Stomach smooth muscle (tissue), 2 donors: ENCODE data around the gene MAP3K2.
"Not testable (repeated sequence)": the region's sequence is repeated elsewhere in the genome, so short reads cannot be mapped to it uniquely, and the experiment has no call there.

ENCODE experiments used
- H3K27ac ChIP-seq: one replicate; pipeline ENCODE4 v1.7.0; 2013; ENCODE audit warnings: mild to moderate bottlenecking, low read length, inconsistent platforms
- H3K27me3 ChIP-seq, 2 donors: one replicate each; pipeline ENCODE4 v1.7.0; 2013; ENCODE audit warnings: low read length in 2 of 2; ENCODE audit not compliant: insufficient read depth in 2 of 2, control insufficient read depth in 1 of 2
- H3K36me3 ChIP-seq, 2 donors: one replicate each; pipeline ENCODE4 v1.7.0; 2013; ENCODE audit warnings: low read length in 2 of 2; ENCODE audit not compliant: control insufficient read depth in 2 of 2, insufficient read depth in 2 of 2
- H3K4me1 ChIP-seq: one replicate; pipeline ENCODE4 v1.7.0; 2013; ENCODE audit warnings: low read length; ENCODE audit not compliant: control insufficient read depth, insufficient read depth
- H3K4me3 ChIP-seq, 2 donors: one replicate each; pipeline ENCODE4 v1.7.0; 2013; ENCODE audit warnings: low read length in 2 of 2
- H3K9ac ChIP-seq, 2 donors: one replicate each; pipeline ENCODE4 v1.7.0; 2013; ENCODE audit warnings: low read length in 2 of 2, mild to moderate bottlenecking in 1 of 2
- H3K9me3 ChIP-seq, 2 donors: one replicate each; pipeline ENCODE4 v1.7.0; 2013; ENCODE audit warnings: low read length in 2 of 2; ENCODE audit not compliant: control insufficient read depth in 2 of 2
- donor health status: healthy.
- donor health status: Pancreatic carcinoma.

MAP3K2 gene

DNA sequence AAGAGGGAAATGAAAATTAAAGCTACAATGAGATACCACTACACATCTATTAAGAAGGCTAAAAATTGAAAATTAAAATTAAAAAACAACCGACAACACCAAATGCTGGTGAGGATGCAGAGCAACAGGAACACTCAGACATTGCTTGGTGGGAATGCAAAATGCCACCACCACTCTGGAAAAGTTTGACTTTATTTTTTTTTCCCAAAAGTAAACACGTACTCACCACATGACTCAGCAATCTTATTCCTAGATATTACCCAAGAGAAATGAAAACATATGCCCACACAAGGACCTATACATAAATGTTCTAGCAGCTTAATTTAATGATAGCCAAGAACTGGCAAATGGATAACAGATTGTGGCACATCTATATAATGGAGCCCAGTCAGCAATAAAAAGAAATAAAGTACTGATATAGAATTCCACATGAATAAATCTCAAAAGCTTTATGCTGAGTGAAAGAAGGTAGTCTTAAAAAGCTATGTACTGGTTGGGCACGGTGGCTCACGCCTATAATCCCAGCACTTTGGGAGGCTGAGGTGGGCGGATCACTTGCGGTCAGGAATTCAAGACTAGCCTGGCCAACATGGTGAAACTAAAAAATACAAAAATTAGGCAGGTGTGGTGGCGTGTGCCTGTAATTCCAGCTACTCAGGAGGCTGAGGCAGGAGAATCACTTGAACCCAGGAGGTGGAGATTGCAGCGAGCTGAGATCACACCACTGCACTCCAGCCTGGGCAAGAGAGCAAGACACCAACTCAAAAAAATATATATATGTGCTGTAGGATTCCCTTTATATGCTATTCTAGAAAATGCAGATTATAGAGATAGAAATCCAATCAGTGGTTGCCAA lies 26.2 kb upstream of the MAP3K2 start:
- Histone ChIP-seq H3K9ac (no peak overlapping the region), H3K27ac (no peak overlapping the region)

DNA sequence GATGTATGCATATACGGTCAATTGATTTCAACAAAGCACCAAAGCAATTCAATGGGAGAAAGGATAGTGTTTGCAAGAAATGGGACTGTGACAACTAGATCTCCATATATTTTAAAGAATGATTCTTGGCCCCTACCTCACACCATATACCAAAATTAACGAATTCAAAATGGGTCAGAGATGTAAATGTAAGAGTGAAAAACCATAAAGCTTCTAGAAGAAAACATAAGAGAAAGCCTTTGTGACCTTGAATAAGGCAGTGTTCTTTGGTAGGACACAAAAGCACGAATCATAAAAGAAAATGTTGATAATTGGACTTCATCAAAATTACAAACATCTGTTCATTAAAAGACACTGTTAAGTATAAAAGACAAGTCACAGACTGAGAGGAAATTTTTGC lies 25.4 kb upstream of the MAP3K2 start:
- Histone ChIP-seq H3K4me1 (peaks cover 10% of the 10 kb centered on the region), H3K9ac (no peak overlapping the region), H3K9me3 (no peaks in the 10 kb centered on the region), H3K4me3 (no peak overlapping the region), H3K36me3 (no peaks in the 10 kb centered on the region), H3K27me3 (peaks cover 12 to 21% of the 10 kb centered on the region in 2 donors), H3K27ac (no peak overlapping the region)

More for the DNA sequence above, 26.2 kb upstream of the MAP3K2 start:
- peaks cover 12 to 26% of the 10 kb centered on the region in 2 donors for H3K27me3 ChIP-seq
- no peaks in the 10 kb centered on the region for H3K36me3 ChIP-seq
- no peak overlapping the region for H3K4me3 ChIP-seq
- no peaks in the 10 kb centered on the region for H3K9me3 ChIP-seq
- peaks cover 10% of the 10 kb centered on the region for H3K4me1 ChIP-seq

DNA sequence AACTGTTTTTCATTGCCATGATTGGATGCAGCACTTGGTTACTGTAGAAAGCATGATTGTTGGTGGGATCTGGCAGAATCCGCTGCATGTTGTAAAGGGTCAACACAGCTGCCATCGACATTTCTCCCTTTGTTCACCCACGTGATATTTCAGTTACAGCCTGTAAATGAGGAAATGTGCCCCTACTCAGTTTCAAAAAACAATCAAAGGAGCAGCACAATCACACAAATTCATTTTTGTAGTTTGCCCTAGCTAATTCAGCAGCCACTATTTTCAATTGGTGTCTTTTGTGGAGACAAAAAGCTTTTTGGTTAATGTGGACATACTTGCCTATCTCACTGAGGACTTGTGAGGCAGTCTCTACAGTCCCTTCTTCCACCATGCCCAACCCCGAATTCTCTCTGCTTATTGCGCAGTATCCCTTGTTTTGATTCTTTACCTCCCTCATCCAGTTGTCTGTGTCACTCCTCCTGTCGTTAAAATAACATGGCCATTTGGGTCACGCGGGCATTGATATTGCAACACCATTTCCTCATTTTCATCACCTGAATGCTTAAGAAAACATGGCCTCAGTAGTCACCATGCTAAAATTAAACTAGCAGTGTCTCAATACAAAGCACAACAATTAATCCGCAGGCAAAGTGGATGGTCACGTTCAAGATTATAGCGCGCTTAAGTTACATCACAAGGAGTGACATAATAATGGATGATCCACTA lies 24.0 kb upstream of the MAP3K2 start:
- Histone ChIP-seq H3K36me3 (no peaks in the 10 kb centered on the region), H3K9me3 (no peaks in the 10 kb centered on the region), H3K27me3 (peaks cover 8% of the 10 kb centered on the region in 2 donors), H3K9ac (no peak overlapping the region), H3K4me3 (no peak overlapping the region), H3K4me1 (peaks cover 15% of the 10 kb centered on the region), H3K27ac (no peak overlapping the region)

DNA sequence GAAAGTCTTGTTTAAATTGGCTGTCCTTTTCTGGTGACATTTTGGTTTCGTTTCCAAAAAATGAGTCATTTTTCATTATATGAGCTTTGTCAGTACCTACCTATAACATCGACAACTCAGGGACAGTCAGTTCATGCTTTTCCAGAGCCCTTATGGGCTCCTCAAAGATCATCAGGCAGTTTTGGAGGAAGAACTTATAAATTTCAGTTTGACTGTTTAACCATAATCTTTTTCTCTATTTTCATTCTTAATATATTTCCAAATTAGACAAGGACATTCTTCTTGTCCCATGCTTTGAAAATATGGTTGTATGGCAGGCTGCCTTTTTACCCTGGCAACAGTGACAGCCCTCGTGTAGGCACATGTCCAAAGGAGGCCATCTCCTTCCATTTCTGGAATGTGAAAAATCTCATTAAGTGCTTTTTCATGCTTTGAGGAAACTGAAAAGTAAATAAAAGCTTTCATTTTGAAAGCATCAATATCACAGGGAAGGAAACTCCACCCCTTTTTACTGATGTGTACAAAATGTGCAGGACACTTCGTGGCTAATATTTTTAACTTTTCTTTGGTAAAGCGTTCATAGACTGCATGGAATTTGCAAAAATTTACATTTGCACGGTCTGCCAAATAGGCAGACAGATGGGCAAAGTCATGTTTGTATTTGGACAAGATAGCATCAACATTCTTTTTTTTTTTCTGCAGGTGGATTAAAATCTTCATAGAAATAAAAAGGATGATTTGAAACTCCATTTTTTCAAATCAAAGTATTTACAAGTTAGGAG lies 23.3 kb upstream of the MAP3K2 start:
- H3K27ac ChIP-seq = no peak overlapping the region
- H3K4me3 ChIP-seq = peak overlapping the region in 1 of 2 donors; percentile 3
- peaks cover under 1% of the 10 kb centered on the region in 2 donors for H3K27me3 ChIP-seq
- no peaks in the 10 kb centered on the region for H3K36me3 ChIP-seq
- H3K9ac ChIP-seq = no peak overlapping the region
- peaks cover 10% of the 10 kb centered on the region for H3K4me1 ChIP-seq
- no peaks in the 10 kb centered on the region for H3K9me3 ChIP-seq

DNA sequence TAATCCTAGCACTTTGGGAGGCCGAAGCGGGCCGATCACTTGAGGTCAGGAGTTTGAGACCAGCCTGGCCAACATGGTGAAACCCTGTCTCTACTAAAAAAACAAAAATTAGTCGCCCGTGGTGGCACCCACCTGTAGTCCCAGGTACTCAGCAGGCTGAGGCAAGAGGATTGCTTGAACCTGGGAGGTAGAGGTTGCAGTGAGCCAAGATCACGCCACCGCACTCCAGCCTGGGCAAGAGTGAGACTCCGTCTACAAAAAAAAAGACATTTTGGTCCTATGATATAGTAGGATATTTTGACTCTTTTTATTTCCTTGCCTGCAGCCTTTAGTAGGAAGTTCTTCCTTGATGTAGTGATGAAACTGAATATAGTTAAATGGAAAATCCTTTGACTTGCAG lies 21.9 kb upstream of the MAP3K2 start:
- not testable (repeated sequence) for H3K27ac ChIP-seq, H3K4me3 ChIP-seq, H3K27me3 ChIP-seq, H3K9me3 ChIP-seq, H3K9ac ChIP-seq, H3K36me3 ChIP-seq
- H3K4me1 ChIP-seq = peaks cover 14% of the 10 kb centered on the region

DNA sequence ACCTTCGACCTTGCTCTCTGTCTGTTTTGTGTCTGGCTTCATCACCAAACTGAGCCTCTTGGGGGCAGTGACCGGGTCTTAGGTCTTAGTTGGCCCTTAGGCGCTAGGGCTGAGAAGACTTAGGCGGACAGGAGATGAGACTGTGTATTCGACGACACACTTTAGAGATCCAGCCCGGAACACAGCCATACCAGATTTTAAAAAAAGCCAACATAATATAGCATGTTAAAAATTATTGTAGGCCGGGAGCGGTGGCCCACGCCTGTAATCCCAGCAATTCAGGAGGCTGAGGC lies 21.0 kb upstream of the MAP3K2 start:
- no peak overlapping the region for H3K4me3 ChIP-seq

DNA sequence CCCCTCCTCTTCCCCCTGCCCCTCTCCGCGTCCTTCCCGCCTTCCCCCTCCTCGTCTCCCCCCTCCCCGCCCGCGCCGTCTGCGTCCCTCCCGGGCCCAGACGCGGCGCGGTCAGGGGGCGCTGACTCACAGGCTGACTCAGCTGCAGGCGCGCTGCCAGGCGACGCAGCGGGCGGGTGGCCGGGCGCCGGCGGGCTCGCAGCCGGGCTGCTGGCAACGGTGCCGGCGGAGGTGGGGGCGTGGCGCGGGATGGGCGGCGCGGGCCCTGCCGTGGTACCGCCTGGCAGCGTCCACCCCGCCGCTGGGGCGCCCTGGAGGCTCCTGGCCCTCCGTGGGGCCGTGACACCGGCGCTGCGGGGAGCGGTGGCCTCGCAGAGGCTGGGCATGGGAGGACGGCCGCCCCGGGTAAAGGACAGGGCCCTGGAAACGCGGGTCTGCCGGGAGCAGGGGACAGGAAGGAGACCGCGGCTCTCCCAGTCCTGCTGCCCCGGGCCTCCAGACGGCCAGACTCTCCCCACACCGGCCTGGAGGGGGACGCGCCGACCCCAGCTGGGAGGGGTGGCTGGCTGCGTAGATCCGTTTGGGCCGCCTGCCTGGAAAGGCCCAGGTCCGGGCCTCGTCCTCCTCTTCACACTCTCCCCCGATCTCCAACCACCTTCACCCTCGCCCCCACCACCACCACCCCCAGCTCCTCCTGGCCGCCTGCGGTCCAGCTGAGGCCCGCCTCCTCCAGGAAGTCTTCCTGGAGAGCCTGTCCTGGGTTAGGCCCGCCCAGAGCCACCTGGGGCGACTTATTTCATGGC lies 20.4 kb upstream of the MAP3K2 start:
- H3K27ac ChIP-seq = peak overlapping the region; percentile 70
- H3K4me1 ChIP-seq = peaks cover 16% of the 10 kb centered on the region
- H3K4me3 ChIP-seq = peak overlapping the region; percentile 41 to 71
- no peaks in the 10 kb centered on the region for H3K36me3 ChIP-seq
- H3K9me3 ChIP-seq = no peaks in the 10 kb centered on the region
- H3K9ac ChIP-seq = peak overlapping the region; percentile 13 to 60
- H3K27me3 ChIP-seq = no peaks in the 10 kb centered on the region

More for the DNA sequence above, 21.0 kb upstream of the MAP3K2 start:
- H3K4me1 ChIP-seq = peaks cover 16% of the 10 kb centered on the region
- peak overlapping the region; percentile 70 for H3K27ac ChIP-seq
- peak overlapping the region in 1 of 2 donors; percentile 60 for H3K9ac ChIP-seq
- H3K36me3 ChIP-seq = no peaks in the 10 kb centered on the region
- H3K27me3 ChIP-seq = no peaks in the 10 kb centered on the region
- H3K9me3 ChIP-seq = no peaks in the 10 kb centered on the region

DNA sequence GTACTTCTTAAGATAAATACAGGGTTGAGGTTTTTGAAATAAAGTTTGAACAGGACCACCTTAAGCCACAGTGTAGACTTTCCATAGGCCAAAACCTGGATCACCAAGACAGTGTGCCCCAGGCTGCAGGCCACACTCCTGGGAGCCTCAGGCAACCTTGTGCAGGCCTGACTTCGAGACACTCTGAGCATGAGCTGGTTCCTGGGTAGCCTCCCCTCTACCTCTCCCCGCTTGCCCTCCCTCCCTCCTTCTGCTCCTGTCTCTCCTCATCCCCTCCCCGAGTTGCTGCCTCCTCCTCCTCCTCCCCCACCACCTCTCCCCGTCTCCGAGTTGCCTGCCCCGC lies 19.9 kb upstream of the MAP3K2 start:
- H3K36me3 ChIP-seq = no peaks in the 10 kb centered on the region
- H3K9me3 ChIP-seq = no peaks in the 10 kb centered on the region
- peak overlapping the region in 1 of 2 donors; percentile 65 for H3K4me3 ChIP-seq
- peak overlapping the region in 1 of 2 donors; percentile 1 for H3K9ac ChIP-seq
- H3K27me3 ChIP-seq = no peaks in the 10 kb centered on the region
- H3K4me1 ChIP-seq = peaks cover 16% of the 10 kb centered on the region
- peak overlapping the region; percentile 11 for H3K27ac ChIP-seq

DNA sequence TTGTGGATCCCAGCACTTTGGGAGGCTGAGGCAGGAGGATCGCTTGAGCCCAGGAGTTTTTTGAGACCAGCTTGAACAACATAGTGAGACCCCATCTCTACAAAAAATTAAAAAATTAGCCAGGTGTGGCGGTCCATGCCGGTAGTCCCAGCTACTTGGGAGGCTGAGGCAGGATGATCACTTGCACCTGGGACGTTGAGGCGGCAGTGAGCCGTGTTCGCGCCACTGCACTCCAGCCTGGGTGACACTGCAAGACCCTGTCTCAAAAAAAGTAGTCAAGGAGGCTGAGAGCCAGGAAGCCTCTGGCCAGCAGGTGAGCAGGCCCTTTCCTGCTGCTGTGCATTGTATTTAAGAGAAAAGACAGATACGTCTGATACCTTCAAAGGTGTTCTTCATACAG lies 19.3 kb upstream of the MAP3K2 start:
- H3K4me1 ChIP-seq = peaks cover 16% of the 10 kb centered on the region
- no peak overlapping the region for H3K4me3 ChIP-seq
- H3K27ac ChIP-seq = peak overlapping the region; percentile 11
- peak overlapping the region in 1 of 2 donors; percentile 1 for H3K9ac ChIP-seq
- no peaks in the 10 kb centered on the region for H3K36me3 ChIP-seq
- H3K27me3 ChIP-seq = no peaks in the 10 kb centered on the region
- H3K9me3 ChIP-seq = no peaks in the 10 kb centered on the region

DNA sequence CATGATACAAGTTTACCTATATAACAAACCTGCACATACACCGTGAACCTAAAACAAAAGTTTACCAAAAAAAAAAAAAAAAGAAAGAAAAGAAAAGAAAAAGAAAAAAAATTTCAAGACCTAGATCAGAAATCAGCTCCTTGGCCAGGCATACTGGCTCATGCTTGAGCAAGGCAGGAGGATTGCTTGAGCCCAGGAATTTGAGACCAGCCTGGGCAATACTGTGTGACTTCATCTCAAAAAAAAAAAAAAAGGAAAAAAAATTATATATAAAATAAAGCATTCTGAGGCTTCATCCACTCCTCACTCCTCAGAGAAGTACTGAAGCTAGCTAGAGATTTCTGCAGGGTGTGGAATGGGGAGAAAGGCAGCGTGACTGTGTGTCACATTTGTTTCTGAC lies 18.7 kb upstream of the MAP3K2 start:
- Histone ChIP-seq H3K9ac (no peak overlapping the region), H3K9me3 (no peaks in the 10 kb centered on the region), H3K36me3 (no peaks in the 10 kb centered on the region), H3K4me3 (no peak overlapping the region), H3K27me3 (no peaks in the 10 kb centered on the region), H3K4me1 (peaks cover 16% of the 10 kb centered on the region), H3K27ac (no peak overlapping the region)
